Cardiac muscle cell (in vitro differentiated cells and primary cell): Measurements from ENCODE around the gene MRRF. TPM values are rescaled to one million over a fixed set of nuclear protein-coding genes. Genes with fewer than 3 reads are reported as not detected.

ENCODE experiments used
- DNase-seq, 2 donors: peaks; one replicate each; pipeline versions ENCODE4 v3.0.0 to v3.0.0-alpha.2; 2010 to 2017; ENCODE audit warnings: low read depth in 1 of 2, low spot score in 1 of 2
- H3K27ac ChIP-seq: fragments of 200-600 bp; sonication (generic); 2 replicates; pipeline ENCODE4 v1.5.1; 2016
- H3K27me3 ChIP-seq: fragments of 200-600 bp; sonication (generic); 2 replicates; pipeline ENCODE4 v1.6.0; 2016; ENCODE audit warnings: control low read depth
- H3K36me3 ChIP-seq: fragments of 200-600 bp; sonication (generic); 2 replicates; pipeline ENCODE4 v1.5.1; 2016; ENCODE audit warnings: control low read depth
- H3K4me1 ChIP-seq: fragments of 200-600 bp; sonication (generic); 2 replicates; pipeline ENCODE4 v1.8.1; 2017; ENCODE audit warnings: low read depth, mild to moderate bottlenecking, mixed run types
- H3K4me3 ChIP-seq: fragments of 200-600 bp; sonication (generic); 2 replicates; pipeline ENCODE4 v1.5.1; 2016; ENCODE audit warnings: mild to moderate bottlenecking
- H3K9me3 ChIP-seq: fragments of 200-600 bp; sonication (generic); 2 replicates; pipeline ENCODE4 v1.5.1; 2017; ENCODE audit warnings: low read depth, mild to moderate bottlenecking, control low read depth
- polyA plus RNA-seq: library from polyadenylated mRNA; unstranded; fragments of >200 nt; fragmentation: Nextera tagmentation; extraction: Ambion mirVana; gene quantifications from 2 replicates; pipeline ENCODE4 v1.2.1, GENCODE V29; 2016
- total RNA-seq: library from RNA; depleted of rRNA; stranded (reverse); fragments of >200 nt; gene quantifications from 2 replicates; pipeline ENCODE4 v1.2.3, GENCODE V29; 2016
- TF ChIP-seq, protein P1 (sequence below): IDR thresholded peaks from 2 replicates; pipeline ENCODE4 v1.5.1; 2012; ENCODE audit warnings: low read depth, mild to moderate bottlenecking, low read length

MRRF gene
- total RNA-seq, result 41.0 and 44.4 TPM in 2 replicates
- polyA plus RNA-seq, result 45.3 and 45.5 TPM in 2 replicates

- TF ChIP-seq, protein P1, sequence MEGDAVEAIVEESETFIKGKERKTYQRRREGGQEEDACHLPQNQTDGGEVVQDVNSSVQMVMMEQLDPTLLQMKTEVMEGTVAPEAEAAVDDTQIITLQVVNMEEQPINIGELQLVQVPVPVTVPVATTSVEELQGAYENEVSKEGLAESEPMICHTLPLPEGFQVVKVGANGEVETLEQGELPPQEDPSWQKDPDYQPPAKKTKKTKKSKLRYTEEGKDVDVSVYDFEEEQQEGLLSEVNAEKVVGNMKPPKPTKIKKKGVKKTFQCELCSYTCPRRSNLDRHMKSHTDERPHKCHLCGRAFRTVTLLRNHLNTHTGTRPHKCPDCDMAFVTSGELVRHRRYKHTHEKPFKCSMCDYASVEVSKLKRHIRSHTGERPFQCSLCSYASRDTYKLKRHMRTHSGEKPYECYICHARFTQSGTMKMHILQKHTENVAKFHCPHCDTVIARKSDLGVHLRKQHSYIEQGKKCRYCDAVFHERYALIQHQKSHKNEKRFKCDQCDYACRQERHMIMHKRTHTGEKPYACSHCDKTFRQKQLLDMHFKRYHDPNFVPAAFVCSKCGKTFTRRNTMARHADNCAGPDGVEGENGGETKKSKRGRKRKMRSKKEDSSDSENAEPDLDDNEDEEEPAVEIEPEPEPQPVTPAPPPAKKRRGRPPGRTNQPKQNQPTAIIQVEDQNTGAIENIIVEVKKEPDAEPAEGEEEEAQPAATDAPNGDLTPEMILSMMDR, result no peak
Observed at GRCh38 chr9:122264360-122265148, at the start of gene MRRF, which contains the start of gene RBM18. MRRF (plus strand) TSS chr9:122264882; CDS start chr9:122270892, 6,010 bp downstream. RBM18 (minus strand) TSS chr9:122264840; CDS start chr9:122261492, 3,348 bp downstream.

DNA sequence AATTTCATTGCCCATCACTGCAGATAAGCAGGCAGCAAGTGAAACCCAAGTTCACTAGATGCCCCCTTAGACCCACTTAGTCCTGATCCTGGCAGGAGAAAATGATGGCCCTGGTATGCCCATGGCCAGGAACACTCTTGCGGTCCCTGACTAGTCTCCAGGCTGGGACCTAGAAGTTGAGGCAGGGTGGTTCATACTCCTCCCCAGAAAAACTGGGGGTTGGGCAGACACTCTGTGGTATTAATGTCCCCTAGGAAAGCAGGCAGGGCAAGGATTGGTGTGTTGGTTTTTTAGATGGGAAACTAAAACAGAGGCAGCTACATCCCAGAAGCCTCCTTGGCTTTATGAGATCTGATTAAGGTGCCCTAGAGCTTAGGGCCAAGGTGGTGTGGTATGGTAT lies 49.0 kb upstream of the MRRF start:
- no peaks in the 10 kb centered on the region for H3K9me3 ChIP-seq
- DNase-seq, result no peak
- no peaks in the 10 kb centered on the region for H3K36me3 ChIP-seq
- no peak overlapping the region for H3K27ac ChIP-seq
- peaks cover 6% of the 10 kb centered on the region for H3K4me1 ChIP-seq
- H3K4me3 ChIP-seq, result no peak overlapping the region
- TF ChIP-seq, protein P1, result no peak
- peaks cover 100% of the 10 kb centered on the region for H3K27me3 ChIP-seq

More at GRCh38 chr9:122264360-122265148, at the start of gene MRRF, which contains the start of gene RBM18:
- Histone ChIP-seq H3K36me3 (peaks cover 16% of the 10 kb centered on the region), H3K27me3 (no peaks in the 10 kb centered on the region), H3K27ac (peak within 1 kb of the TSS; percentile 96), H3K4me3 (peak within 1 kb of the TSS; percentile 64), H3K9me3 (no peaks in the 10 kb centered on the region), H3K4me1 (peaks cover 13% of the 10 kb centered on the region)
- peak; percentile 94 to 95 for DNase-seq

DNA sequence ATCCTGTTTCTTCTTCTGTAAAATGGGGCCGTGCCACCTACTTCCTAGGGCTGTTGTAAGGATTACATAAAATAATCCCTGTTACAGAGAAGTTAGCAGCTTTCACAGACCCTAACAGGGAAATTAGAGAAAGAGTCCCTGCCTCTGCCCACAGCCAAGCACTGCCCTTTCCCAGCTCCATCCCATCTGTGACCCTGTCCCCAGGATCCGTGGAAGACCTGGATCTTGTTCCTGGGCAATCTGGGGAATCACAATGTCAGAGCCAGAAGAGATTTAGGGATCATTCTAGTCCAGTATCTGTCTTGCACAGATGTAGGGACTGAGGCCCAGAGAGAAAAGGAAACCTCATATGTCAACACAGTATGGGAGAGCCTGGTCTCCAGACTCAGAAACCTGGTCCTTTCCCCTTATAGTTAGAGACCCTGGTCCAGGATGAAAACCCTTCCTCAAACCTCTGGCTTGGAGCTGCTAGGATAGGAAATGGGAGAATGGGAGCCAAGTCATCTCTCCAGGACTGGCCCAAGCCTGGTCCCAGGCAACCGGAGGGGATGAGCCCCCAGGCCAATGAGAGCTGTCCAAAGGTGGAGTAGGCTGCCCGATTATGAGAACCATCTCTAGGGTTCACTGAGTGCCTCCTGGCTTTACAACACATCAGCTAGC lies 48.4 kb upstream of the MRRF start:
- Histone ChIP-seq H3K27me3 (peaks cover 100% of the 10 kb centered on the region), H3K36me3 (no peaks in the 10 kb centered on the region), H3K4me1 (peaks cover 6% of the 10 kb centered on the region), H3K4me3 (no peak overlapping the region), H3K27ac (no peak overlapping the region), H3K9me3 (no peaks in the 10 kb centered on the region)
- TF ChIP-seq, protein P1, result no peak
- DNase-seq, result no peak

DNA sequence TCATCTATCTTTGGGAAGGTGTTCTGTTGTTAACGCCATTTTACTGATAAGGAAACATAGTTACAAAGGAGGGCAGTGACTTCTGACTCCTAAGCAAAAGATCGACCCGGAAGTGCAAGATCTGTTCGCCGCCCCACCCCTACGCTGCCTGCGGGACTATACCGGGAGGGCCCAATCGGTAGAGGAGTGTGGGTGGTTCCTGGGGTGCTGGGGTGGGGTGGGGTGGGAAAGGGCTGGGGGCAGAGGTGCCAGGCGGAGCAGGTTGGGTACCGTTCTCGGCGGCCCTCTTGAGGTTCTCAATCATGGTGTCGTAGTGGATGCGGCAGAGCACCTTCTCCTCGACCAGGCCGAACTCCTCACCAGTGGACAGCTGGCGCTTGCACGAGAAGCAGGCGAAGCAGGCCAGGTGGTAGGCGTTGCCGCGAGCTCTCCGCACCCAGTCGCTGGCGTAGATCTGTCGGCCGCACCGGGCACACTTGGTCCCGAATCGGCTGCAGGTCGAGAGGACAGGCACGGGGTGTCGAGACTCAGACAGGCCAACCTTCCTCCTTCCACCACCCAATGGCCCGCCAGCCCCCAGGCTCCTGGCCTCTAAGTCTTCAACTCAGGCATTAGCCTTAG lies 47.8 kb upstream of the MRRF start:
- Histone ChIP-seq H3K27me3 (peaks cover 100% of the 10 kb centered on the region), H3K4me1 (peaks cover 6% of the 10 kb centered on the region), H3K36me3 (no peaks in the 10 kb centered on the region), H3K27ac (no peak overlapping the region), H3K4me3 (no peak overlapping the region), H3K9me3 (no peaks in the 10 kb centered on the region)
- DNase-seq, result no peak
- TF ChIP-seq, protein P1, result no peak

- TF ChIP-seq, protein P1, result no peak
- H3K4me3 ChIP-seq, result no peak overlapping the region
- DNase-seq, result no peak
Observed at GRCh38 chr9:122217640-122218039, 47.0 kb upstream of the MRRF start.

More at GRCh38 chr9:122217640-122218039, 47.0 kb upstream of the MRRF start:
- Histone ChIP-seq H3K27me3 (peaks cover 100% of the 10 kb centered on the region), H3K9me3 (no peaks in the 10 kb centered on the region), H3K4me1 (peaks cover 6% of the 10 kb centered on the region), H3K36me3 (no peaks in the 10 kb centered on the region), H3K27ac (no peak overlapping the region)
